WERI-Rb-1 (cell line): Measurements from ENCODE around the gene HNRNPR.

Experiments used
- DNase-seq: peaks from one replicate; pipeline ENCODE4 v3.0.0-alpha.2; 2020
- H3K27ac ChIP-seq: fragments of 250-450 bp; sonication (Bioruptor Pico); 2 replicates; pipeline ENCODE4 v1.5.1; 2020; ENCODE audit warnings: mild to moderate bottlenecking, moderate library complexity
- H3K27me3 ChIP-seq: fragments of 250-450 bp; sonication (Bioruptor Pico); 2 replicates; pipeline ENCODE4 v1.5.1; 2021; ENCODE audit warnings: mild to moderate bottlenecking, low read depth, moderate library complexity; ENCODE audit not compliant: insufficient read depth, severe bottlenecking
- H3K36me3 ChIP-seq: fragments of 250-450 bp; sonication (Bioruptor Pico); 2 replicates; pipeline ENCODE4 v1.5.1; 2020; ENCODE audit warnings: mild to moderate bottlenecking, moderate library complexity
- H3K4me3 ChIP-seq: 2 replicates; pipeline ENCODE4 v1.5.1; 2011; ENCODE audit warnings: low read depth, mild to moderate bottlenecking, control low read depth, low read length
- H3K9me3 ChIP-seq: fragments of 250-450 bp; sonication (Bioruptor Pico); 2 replicates; pipeline ENCODE4 v1.5.1; 2021; ENCODE audit warnings: mild to moderate bottlenecking, moderate library complexity; ENCODE audit not compliant: severe bottlenecking
- TF ChIP-seq, protein P1 (sequence below): IDR thresholded peaks from 2 replicates; pipeline ENCODE4 v1.5.1; 2011; ENCODE audit warnings: low read depth, mild to moderate bottlenecking, control low read depth, inconsistent platforms, low read length

HNRNPR gene

DNA sequence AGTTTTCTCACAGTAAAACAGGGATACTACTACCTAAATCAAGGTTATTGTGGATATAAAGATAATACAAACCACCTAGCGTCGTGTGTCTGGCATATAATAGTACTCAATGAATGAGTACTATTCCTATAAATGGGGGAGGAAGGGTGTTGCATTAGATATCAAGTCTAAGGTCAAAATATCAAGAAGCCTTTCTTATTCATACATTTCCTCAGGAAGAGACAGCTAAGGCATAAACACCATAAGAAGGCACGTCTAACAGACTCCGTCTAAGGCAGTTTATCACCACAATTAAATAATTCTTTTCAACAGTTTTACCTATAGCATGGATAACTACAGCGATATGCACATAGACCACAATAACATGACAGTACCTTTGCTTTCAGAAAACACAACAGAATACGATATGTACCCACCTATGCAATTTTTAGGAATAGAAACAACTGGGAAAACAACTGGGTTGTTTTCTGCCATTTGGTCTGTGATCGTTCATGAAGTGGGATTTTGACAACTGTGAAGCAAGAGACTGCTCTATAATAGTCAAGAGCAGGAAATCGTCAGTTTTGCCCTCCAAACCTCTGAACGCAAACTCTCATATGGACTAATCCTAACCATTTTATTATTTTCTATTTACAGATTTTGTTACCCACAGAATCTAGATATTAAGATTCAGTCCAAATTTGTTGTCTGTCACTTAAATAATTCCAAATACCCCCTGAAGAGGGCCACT lies 53.1 kb downstream of the HNRNPR start:
- Histone ChIP-seq H3K36me3 (peaks cover 19% of the 10 kb centered on the region), H3K4me3 (no peak overlapping the region), H3K27me3 (no peaks in the 10 kb centered on the region), H3K27ac (no peak overlapping the region), H3K9me3 (no peaks in the 10 kb centered on the region)
- TF ChIP-seq, protein P1, sequence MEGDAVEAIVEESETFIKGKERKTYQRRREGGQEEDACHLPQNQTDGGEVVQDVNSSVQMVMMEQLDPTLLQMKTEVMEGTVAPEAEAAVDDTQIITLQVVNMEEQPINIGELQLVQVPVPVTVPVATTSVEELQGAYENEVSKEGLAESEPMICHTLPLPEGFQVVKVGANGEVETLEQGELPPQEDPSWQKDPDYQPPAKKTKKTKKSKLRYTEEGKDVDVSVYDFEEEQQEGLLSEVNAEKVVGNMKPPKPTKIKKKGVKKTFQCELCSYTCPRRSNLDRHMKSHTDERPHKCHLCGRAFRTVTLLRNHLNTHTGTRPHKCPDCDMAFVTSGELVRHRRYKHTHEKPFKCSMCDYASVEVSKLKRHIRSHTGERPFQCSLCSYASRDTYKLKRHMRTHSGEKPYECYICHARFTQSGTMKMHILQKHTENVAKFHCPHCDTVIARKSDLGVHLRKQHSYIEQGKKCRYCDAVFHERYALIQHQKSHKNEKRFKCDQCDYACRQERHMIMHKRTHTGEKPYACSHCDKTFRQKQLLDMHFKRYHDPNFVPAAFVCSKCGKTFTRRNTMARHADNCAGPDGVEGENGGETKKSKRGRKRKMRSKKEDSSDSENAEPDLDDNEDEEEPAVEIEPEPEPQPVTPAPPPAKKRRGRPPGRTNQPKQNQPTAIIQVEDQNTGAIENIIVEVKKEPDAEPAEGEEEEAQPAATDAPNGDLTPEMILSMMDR, result no peak
- DNase-seq, result no peak

GRCh38 chr1:23288671-23289070 lies 55.4 kb downstream of the HNRNPR start:
- Histone ChIP-seq H3K27me3 (no peaks in the 10 kb centered on the region), H3K27ac (no peak overlapping the region), H3K36me3 (peaks cover 36% of the 10 kb centered on the region), H3K4me3 (no peak overlapping the region), H3K9me3 (no peaks in the 10 kb centered on the region)
- TF ChIP-seq, protein P1, result no peak
- DNase-seq, result no peak

DNA sequence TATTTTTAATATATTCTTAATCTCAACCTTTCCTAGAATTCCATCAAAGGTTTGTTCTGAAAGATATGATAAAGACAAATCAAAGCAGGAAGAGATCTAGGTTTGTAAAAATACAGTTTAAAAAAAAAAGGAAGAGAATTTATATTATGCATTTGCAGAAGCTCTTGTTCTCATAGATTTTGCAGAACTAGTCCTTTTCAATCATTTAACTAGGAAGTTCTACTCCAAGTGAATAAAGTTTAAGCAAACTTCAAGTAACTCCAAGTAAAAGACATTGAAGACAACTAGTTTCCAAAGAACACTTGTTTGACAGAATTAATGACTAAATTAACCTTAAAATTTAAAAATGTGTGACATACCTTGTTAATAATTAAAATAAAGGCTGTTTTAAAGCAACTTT lies 55.9 kb downstream of the HNRNPR start:
- no peaks in the 10 kb centered on the region for H3K9me3 ChIP-seq
- TF ChIP-seq, protein P1, result no peak
- H3K27me3 ChIP-seq, result no peaks in the 10 kb centered on the region
- H3K27ac ChIP-seq, result no peak overlapping the region
- no peak for DNase-seq
- no peak overlapping the region for H3K4me3 ChIP-seq
- H3K36me3 ChIP-seq, result peaks cover 41% of the 10 kb centered on the region

DNA sequence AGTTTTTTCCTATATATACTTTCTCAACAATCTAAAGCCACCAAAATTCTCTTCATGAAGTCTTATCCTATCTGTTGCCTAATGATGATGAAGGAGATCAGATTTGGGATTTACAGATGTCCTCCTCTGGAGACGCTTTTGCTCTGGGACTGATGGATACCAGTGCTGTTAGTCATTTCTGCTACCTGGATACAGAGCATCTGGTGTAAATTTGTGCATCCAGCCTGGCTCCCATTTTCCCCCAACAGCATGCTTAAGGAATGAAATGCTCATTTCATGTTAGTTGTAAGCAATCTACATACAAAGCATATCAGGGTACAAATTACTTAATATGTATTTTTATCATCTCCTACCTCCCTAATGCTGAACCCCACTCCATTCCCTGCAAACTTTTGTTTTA lies 57.7 kb downstream of the HNRNPR start:
- H3K36me3 ChIP-seq, result peaks cover 57% of the 10 kb centered on the region

GRCh38 chr1:23283667-23284602 lies 60.1 kb downstream of the HNRNPR start:
- TF ChIP-seq, protein P1, result no peak
- Histone ChIP-seq H3K36me3 (peaks cover 58% of the 10 kb centered on the region), H3K27ac (no peak overlapping the region), H3K9me3 (no peaks in the 10 kb centered on the region), H3K4me3 (no peak overlapping the region), H3K27me3 (no peaks in the 10 kb centered on the region)
- no peak for DNase-seq

More for the DNA sequence above, 57.7 kb downstream of the HNRNPR start:
- no peaks in the 10 kb centered on the region for H3K9me3 ChIP-seq
- DNase-seq, result no peak
- no peak overlapping the region for H3K4me3 ChIP-seq
- H3K27me3 ChIP-seq, result no peaks in the 10 kb centered on the region
- TF ChIP-seq, protein P1, result no peak
- H3K27ac ChIP-seq, result no peak overlapping the region
